Activated T-cell treated with anti-CD3 and anti-CD28 coated beads, Interleukin-2, amount 50 U/mL, for 72 hours (primary cell): ENCODE data around the gene RFPL3. TPM values are rescaled to one million over a fixed set of nuclear protein-coding genes. Genes with fewer than 3 reads are reported as not detected.

Experiments used
- ATAC-seq, 2 donors: fragments of 150-1000 bp; cut with Tn5 transposase; replicated peaks in 1 of 2; 2 replicates each; pipeline ENCODE4 v1.10.0; 2021; ENCODE audit warnings: moderate library complexity in 2 of 2, mild to moderate bottlenecking in 1 of 2
- DNase-seq, 2 donors: peaks; one replicate each; pipeline ENCODE4 v3.0.0; 2021 to 2022; ENCODE audit warnings: mixed read lengths in 1 of 2
- H3K27ac Mint-ChIP-seq: one replicate; pipeline ENCODE4 v1.8.0; 2022; ENCODE audit warnings: mild to moderate bottlenecking, moderate library complexity, mixed read lengths
- H3K27me3 Mint-ChIP-seq: one replicate; pipeline ENCODE4 v1.8.0; 2022; ENCODE audit warnings: low read depth, mixed read lengths
- H3K36me3 Mint-ChIP-seq, 2 donors: one replicate each; pipeline ENCODE4 v1.8.0; 2022; ENCODE audit warnings: mixed read lengths in 2 of 2, mild to moderate bottlenecking in 1 of 2; ENCODE audit not compliant: insufficient read depth in 2 of 2
- H3K4me1 Mint-ChIP-seq: one replicate; pipeline ENCODE4 v1.8.0; 2022; ENCODE audit warnings: low read depth, mixed read lengths
- H3K4me3 Mint-ChIP-seq, 2 donors: one replicate each; pipeline ENCODE4 v1.8.0; 2022; ENCODE audit warnings: mild to moderate bottlenecking in 2 of 2, mixed read lengths in 2 of 2, moderate library complexity in 2 of 2
- H3K9me3 Mint-ChIP-seq, 2 donors: one replicate each; pipeline ENCODE4 v1.8.0; 2022; ENCODE audit warnings: mixed read lengths in 2 of 2
- total RNA-seq, 2 donors: library from RNA; stranded (reverse); gene quantifications; one replicate each; pipeline ENCODE4 v1.2.3, GENCODE V29; 2022

Gene RFPL3
- total RNA-seq, 2 donors from 2014 or later = not detected

DNA sequence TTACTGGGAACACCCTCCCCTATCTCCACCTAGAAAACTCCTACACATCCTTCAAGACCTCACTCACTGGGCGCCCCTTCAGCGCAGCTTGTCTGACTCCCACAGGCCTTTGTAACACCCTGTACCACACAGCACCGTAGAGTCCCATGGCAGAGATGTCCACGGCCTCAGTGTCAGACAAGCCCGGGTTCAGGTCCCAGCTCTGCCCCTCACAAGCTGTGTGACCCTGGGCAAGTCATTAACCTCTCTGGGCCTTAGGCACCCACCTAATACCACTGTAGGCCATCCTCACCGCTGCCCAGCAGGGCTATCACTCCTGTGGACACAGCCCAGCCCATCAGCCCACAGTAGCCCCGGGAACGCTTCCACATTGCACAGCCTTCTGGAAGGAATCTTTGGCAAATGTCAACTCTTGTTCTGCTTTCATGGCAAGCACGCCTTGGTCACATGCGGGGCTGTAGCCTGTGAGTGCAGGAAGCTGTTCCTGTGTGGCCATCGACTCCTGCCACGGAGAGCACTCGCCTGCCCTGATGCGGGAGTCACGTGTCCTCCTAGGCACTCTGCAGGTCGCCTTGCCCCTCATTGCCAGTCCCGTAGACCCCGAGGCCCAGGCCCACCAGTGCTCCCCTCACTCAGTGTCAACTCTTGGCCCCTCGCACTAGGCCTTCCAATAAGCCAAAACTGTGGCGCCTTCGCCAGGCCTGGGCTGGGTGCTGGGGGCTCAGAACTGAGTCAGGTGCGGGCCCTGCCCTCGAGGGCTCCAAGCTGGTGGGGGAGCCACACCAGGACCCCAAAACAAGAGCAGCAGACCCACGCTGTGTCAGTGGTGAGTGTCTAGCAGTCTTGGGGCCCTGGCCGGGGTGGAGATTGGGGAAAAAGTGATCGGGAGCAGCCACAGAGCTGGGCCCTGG is 32.9 kb upstream of the RFPL3 start:
- ATAC-seq = no peak
- Mint-ChIP-seq H3K9me3 (no peaks in the 10 kb centered on the region), H3K4me3 (no peak overlapping the region), H3K36me3 (no peaks in the 10 kb centered on the region), H3K27ac (no peak overlapping the region), H3K27me3 (no peaks in the 10 kb centered on the region), H3K4me1 (no peaks in the 10 kb centered on the region)
- no peak for DNase-seq

GRCh38 chr22:32325416-32325801 is 32.3 kb upstream of the RFPL3 start:
- H3K4me3 Mint-ChIP-seq = no peak overlapping the region
- ATAC-seq = no peak
- no peaks in the 10 kb centered on the region for H3K36me3 Mint-ChIP-seq
- H3K9me3 Mint-ChIP-seq = no peaks in the 10 kb centered on the region
- no peaks in the 10 kb centered on the region for H3K4me1 Mint-ChIP-seq
- no peak overlapping the region for H3K27ac Mint-ChIP-seq
- DNase-seq = no peak
- H3K27me3 Mint-ChIP-seq = no peaks in the 10 kb centered on the region

GRCh38 chr22:32325811-32326237 is 31.8 kb upstream of the RFPL3 start:
- H3K9me3 Mint-ChIP-seq = no peaks in the 10 kb centered on the region
- no peak overlapping the region for H3K27ac Mint-ChIP-seq
- ATAC-seq (no peak), DNase-seq (no peak)
- no peaks in the 10 kb centered on the region for H3K27me3 Mint-ChIP-seq
- no peaks in the 10 kb centered on the region for H3K36me3 Mint-ChIP-seq
- H3K4me1 Mint-ChIP-seq = no peaks in the 10 kb centered on the region
- no peak overlapping the region for H3K4me3 Mint-ChIP-seq

GRCh38 chr22:32326647-32327046 is 31.0 kb upstream of the RFPL3 start:
- no peaks in the 10 kb centered on the region for H3K9me3 Mint-ChIP-seq
- DNase-seq = no peak
- no peak for ATAC-seq

GRCh38 chr22:32327066-32327465 is 30.6 kb upstream of the RFPL3 start:
- Mint-ChIP-seq H3K27me3 (no peaks in the 10 kb centered on the region), H3K27ac (no peak overlapping the region), H3K4me3 (no peak overlapping the region), H3K36me3 (no peaks in the 10 kb centered on the region), H3K4me1 (no peaks in the 10 kb centered on the region), H3K9me3 (no peaks in the 10 kb centered on the region)
- ATAC-seq (no peak), DNase-seq (no peak)

More at GRCh38 chr22:32326647-32327046, 31.0 kb upstream of the RFPL3 start:
- Mint-ChIP-seq H3K36me3 (no peaks in the 10 kb centered on the region), H3K27ac (no peak overlapping the region), H3K4me3 (no peak overlapping the region), H3K27me3 (no peaks in the 10 kb centered on the region), H3K4me1 (no peaks in the 10 kb centered on the region)

- Mint-ChIP-seq H3K9me3 (no peaks in the 10 kb centered on the region), H3K4me3 (no peak overlapping the region), H3K27me3 (no peaks in the 10 kb centered on the region), H3K36me3 (no peaks in the 10 kb centered on the region), H3K27ac (no peak overlapping the region), H3K4me1 (no peaks in the 10 kb centered on the region)
- no peak for DNase-seq
- no peak for ATAC-seq
Observed at GRCh38 chr22:32327596-32328171, 30.0 kb upstream of the RFPL3 start.

DNA sequence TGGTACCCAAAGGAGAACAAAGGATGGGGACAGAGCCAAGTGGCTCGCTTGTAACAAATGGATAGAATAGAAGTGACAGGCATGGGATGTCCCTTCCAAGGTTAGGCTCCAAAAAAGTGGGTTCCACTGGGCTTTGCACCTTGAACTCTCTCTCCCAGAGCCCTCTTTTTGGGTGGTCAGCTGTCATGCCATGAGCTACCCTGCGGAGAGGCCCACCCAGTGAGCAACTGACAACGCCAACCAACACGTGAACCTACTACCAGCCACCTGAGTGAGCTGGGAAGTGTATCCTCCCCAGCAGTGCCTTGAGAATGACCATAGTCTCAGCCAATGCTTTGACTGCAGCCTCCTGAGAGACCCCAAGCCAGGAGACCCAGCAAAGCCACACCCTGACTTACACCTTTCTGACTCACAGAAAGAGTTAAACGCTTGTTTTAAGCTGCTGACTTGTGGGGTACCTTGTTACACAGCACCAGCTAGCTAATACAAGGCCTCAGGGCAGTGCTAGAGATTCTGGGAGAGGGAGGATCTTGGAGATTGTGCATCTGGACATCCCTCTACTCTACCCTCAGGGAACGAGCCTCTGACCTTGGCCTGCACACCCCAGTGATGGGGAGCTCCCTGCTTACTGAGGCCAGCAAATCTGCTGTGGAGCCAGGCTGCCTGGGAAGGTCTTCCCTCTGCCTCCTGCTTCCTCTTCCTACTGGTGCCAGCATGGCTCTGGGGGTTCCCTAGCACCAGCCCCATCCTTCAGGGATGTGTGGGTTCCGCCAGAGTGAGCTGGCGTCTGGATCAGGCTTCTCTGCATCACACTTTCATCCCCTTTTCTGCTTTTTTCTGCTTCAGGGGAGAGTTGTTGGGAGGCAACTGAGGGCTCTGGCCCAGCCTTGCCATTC is 29.1 kb upstream of the RFPL3 start:
- no peak for ATAC-seq
- no peak overlapping the region for H3K4me3 Mint-ChIP-seq
- H3K27me3 Mint-ChIP-seq = peaks cover under 1% of the 10 kb centered on the region
- DNase-seq = no peak
- H3K27ac Mint-ChIP-seq = no peak overlapping the region
- no peaks in the 10 kb centered on the region for H3K4me1 Mint-ChIP-seq
- no peaks in the 10 kb centered on the region for H3K36me3 Mint-ChIP-seq
- H3K9me3 Mint-ChIP-seq = no peaks in the 10 kb centered on the region

- Mint-ChIP-seq H3K36me3 (no peaks in the 10 kb centered on the region), H3K27ac (no peak overlapping the region), H3K27me3 (peaks cover 7% of the 10 kb centered on the region), H3K4me3 (no peak overlapping the region), H3K4me1 (no peaks in the 10 kb centered on the region), H3K9me3 (no peaks in the 10 kb centered on the region)
- ATAC-seq = no peak
- no peak for DNase-seq
Observed at GRCh38 chr22:32329202-32329645, 28.4 kb upstream of the RFPL3 start.

- H3K4me3 Mint-ChIP-seq = no peak overlapping the region
- peaks cover 13% of the 10 kb centered on the region for H3K27me3 Mint-ChIP-seq
- ATAC-seq = no peak
- no peaks in the 10 kb centered on the region for H3K4me1 Mint-ChIP-seq
- H3K27ac Mint-ChIP-seq = no peak overlapping the region
- no peaks in the 10 kb centered on the region for H3K36me3 Mint-ChIP-seq
- H3K9me3 Mint-ChIP-seq = no peaks in the 10 kb centered on the region
- DNase-seq = no peak
Observed at GRCh38 chr22:32331236-32331917, 26.3 kb upstream of the RFPL3 start.

DNA sequence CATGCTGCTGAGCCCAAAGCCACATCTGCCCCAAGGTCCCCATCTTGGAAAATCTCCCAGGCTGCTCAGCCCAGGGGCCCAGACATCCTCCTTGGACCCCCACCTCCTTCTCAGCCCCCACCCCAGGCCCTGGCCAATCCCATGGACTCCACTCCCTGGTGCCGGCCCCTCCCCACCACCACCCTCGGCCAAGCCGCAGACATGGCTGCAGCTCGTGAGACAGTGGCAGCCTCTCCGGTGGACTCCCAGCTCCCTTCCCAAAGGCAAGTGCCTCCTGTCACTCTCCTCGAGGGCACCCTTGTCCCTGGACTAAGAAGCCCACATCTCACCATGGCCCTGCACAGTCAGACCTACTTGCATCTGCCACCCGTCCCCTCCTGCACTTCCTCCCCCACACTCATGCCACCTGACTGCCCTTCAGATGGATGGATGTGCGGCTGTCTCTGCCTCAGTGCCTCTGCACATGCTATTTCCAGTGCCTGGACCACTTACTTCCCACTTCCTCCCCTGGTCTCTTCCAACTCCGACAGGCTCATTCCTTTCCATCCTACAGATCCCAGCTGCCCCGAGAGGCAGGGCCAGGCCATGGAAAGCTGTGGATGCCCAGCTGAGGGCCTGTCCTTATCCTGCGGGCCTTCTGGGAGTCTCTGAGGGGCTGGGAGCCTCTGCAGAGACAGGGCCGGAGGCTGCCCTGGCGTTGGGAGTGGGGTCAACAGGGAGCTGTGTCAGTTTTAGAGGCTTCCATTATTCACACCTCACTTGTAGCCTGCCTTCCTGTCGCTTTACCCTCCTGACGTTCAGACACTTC is 25.5 kb upstream of the RFPL3 start:
- no peak for ATAC-seq
- Mint-ChIP-seq H3K9me3 (no peaks in the 10 kb centered on the region), H3K27ac (no peak overlapping the region), H3K4me1 (no peaks in the 10 kb centered on the region), H3K36me3 (no peaks in the 10 kb centered on the region), H3K27me3 (peaks cover 14% of the 10 kb centered on the region), H3K4me3 (no peak overlapping the region)
- no peak for DNase-seq

GRCh38 chr22:32333141-32333768 is 24.4 kb upstream of the RFPL3 start:
- no peak for DNase-seq
- no peak for ATAC-seq
- H3K4me3 Mint-ChIP-seq = no peak overlapping the region
- H3K9me3 Mint-ChIP-seq = no peaks in the 10 kb centered on the region
- H3K36me3 Mint-ChIP-seq = no peaks in the 10 kb centered on the region
- H3K27ac Mint-ChIP-seq = no peak overlapping the region
- peaks cover 25% of the 10 kb centered on the region for H3K27me3 Mint-ChIP-seq
- H3K4me1 Mint-ChIP-seq = no peaks in the 10 kb centered on the region
